ENCODE results near the gene CCNL2. TPM values are rescaled to one million over a fixed set of nuclear protein-coding genes. Genes with fewer than 3 reads are reported as not detected.

Gene CCNL2
- total RNA-seq, 1 experiment from 2014 or later = 173 TPM

DNA sequence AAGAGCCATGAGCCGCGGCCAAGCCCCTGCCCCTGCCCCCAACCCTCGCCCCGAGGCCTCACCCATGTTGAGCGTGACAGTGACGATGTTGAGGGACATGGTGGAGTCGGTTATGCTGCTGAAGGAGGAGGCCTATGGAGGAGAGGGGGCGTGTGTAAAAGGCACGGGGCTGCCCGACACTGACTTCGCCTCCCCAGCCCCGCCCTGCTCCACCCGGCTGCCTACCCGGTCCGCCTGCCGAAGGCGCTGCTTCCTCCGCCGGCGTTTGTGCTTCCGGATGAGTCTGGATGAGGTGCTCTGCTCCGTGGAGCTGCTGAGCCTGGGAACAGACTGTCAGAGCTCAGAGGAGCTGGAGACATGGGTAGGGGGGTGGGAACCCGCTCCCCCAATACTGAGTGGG is 59.0 kb downstream of the CCNL2 start:
- no peak overlapping the region for H3K9ac ChIP-seq (ENCODE audit: extremely low read depth, insufficient read length, low read length)
- H2BK120ac ChIP-seq (ENCODE audit: low read depth, low read length, poor library complexity, severe bottlenecking) = no peak overlapping the region
- no peaks in the 10 kb centered on the region for H4K20me1 ChIP-seq (ENCODE audit: control insufficient read depth, insufficient read depth, insufficient read length)
- no peak overlapping the region for H3K4ac ChIP-seq (ENCODE audit: low read depth, low read length)
- H3K14ac ChIP-seq (ENCODE audit: insufficient read depth, low read length) = no peak overlapping the region
- Mint-ChIP-seq H3K4me3 (no peak overlapping the region), H3K4me1 (no peaks in the 10 kb centered on the region), H3K36me3 (ENCODE audit: insufficient read depth in 1 of 3, low read depth in 3 of 3) (peaks cover 21 to 36% (median 31%) of the 10 kb centered on the region in 3 experiments), H3K27me3 (ENCODE audit: low read depth) (no peaks in the 10 kb centered on the region), H3K9me3 (peaks cover 0 to 8% of the 10 kb centered on the region in 2 experiments; a peak in 3 of 5 replicates), H3K27ac (peak overlapping the region in 1 of 3 experiments; percentile 59; a peak in 1 of 7 replicates)
- H2AFZ ChIP-seq (ENCODE audit: low read length) = no peak overlapping the region
- H3K79me1 ChIP-seq (ENCODE audit: insufficient read depth, low read depth, low read length, poor library complexity, severe bottlenecking) = peaks cover 2% of the 10 kb centered on the region
- H4K5ac ChIP-seq (ENCODE audit: insufficient read length, low read depth, low read length) = no peak overlapping the region
- no peak overlapping the region for H4K8ac ChIP-seq (replicated peaks; ENCODE audit: insufficient read length, low read depth, low read length)
- H3K23ac ChIP-seq (ENCODE audit: insufficient read length, low read depth, low read length) = no peak overlapping the region
- H3T11ph ChIP-seq (ENCODE audit: low read length) = no peak overlapping the region
- H2BK12ac ChIP-seq (ENCODE audit: insufficient read length, low read depth, low read length) = no peak overlapping the region
- DNase-seq = no peak
- H4K91ac ChIP-seq (ENCODE audit: insufficient read length, low read depth, low read length) = no peak overlapping the region
- no peak overlapping the region for H2BK5ac ChIP-seq (ENCODE audit: insufficient read length, low read length)
- no peak overlapping the region for H3K18ac ChIP-seq (ENCODE audit: insufficient read length, low read depth, low read length)
- no peaks in the 10 kb centered on the region for H3K27me3 ChIP-seq (ENCODE audit: insufficient read depth, low read length)
- no peaks in the 10 kb centered on the region for H3K9me3 ChIP-seq (ENCODE audit: control insufficient read depth, low read depth, low read length)
- no CpG with 5 or more reads among the region's 23 CpGs for WGBS (ENCODE audit: extremely low coverage, insufficient read length, low lambda C conversion rate)
- no peak overlapping the region for H3K56ac ChIP-seq (ENCODE audit: insufficient read length, low read depth, low read length)
- H3K4me2 ChIP-seq (ENCODE audit: insufficient read depth, insufficient read length, low read length) = no peak overlapping the region
- no peak overlapping the region for H3K27ac ChIP-seq (ENCODE audit: insufficient read length, low read depth, low read length)
- H3K79me2 ChIP-seq (ENCODE audit: insufficient read depth, low read length) = no peaks in the 10 kb centered on the region; the same call in 1 of the 2 replicates
- no peak overlapping the region for H2AK5ac ChIP-seq (ENCODE audit: insufficient read length, low read length)
- H3K23me2 ChIP-seq (ENCODE audit: insufficient read length, low read depth, low read length, poor library complexity, severe bottlenecking) = no peaks in the 10 kb centered on the region
- H2BK15ac ChIP-seq (ENCODE audit: low read depth, low read length) = no peak overlapping the region
- H2BK20ac ChIP-seq (ENCODE audit: low read depth, low read length, poor library complexity, severe bottlenecking) = no peak overlapping the region
- TF ChIP-seq CTCF (conservative IDR thresholded peaks at IDR 0.05) = no peak
- no peaks in the 10 kb centered on the region for H3K4me1 ChIP-seq (ENCODE audit: insufficient read depth, low read length)
